Activated CD4-positive, alpha-beta T cell treated with anti-CD3 and anti-CD28 coated beads for 4 hours (primary cell): ENCODE measurements around the gene RHOJ.

Experiments
- DNase-seq, 2 donors: peaks; one replicate each; pipeline ENCODE4 v3.0.0-alpha.2; 2020

RHOJ gene

GRCh38 chr14:63209160-63209559 lies 4.9 kb downstream of the RHOJ start:
- no peak for DNase-seq

GRCh38 chr14:63210812-63211211 lies 6.6 kb downstream of the RHOJ start:
- DNase-seq, result no peak

GRCh38 chr14:63212209-63212608 lies 8.0 kb downstream of the RHOJ start:
- DNase-seq, result no peak

GRCh38 chr14:63212776-63213500 lies 8.7 kb downstream of the RHOJ start:
- DNase-seq, result no peak

GRCh38 chr14:63214417-63215196 lies 10.4 kb downstream of the RHOJ start:
- DNase-seq, result no peak

GRCh38 chr14:63220526-63220925 lies 16.3 kb downstream of the RHOJ start:
- DNase-seq, result no peak

GRCh38 chr14:63223596-63223995 lies 19.4 kb downstream of the RHOJ start:
- no peak for DNase-seq

GRCh38 chr14:63224196-63224595 lies 20.0 kb downstream of the RHOJ start:
- no peak for DNase-seq

GRCh38 chr14:63228217-63228616 lies 24.0 kb downstream of the RHOJ start:
- DNase-seq, result no peak

GRCh38 chr14:63229330-63230059 lies 25.3 kb downstream of the RHOJ start:
- no peak for DNase-seq

- no peak for DNase-seq
These were observed 27.5 kb downstream of the RHOJ start for GRCh38 chr14:63231766-63232165.

- DNase-seq, result no peak
These were observed 33.5 kb downstream of the RHOJ start for GRCh38 chr14:63237791-63238190.

- no peak for DNase-seq
These were observed 36.0 kb downstream of the RHOJ start for GRCh38 chr14:63240221-63240620.

- no peak for DNase-seq
These were observed 36.9 kb downstream of the RHOJ start for GRCh38 chr14:63241096-63241495.

- DNase-seq, result no peak
These were observed 39.4 kb downstream of the RHOJ start for GRCh38 chr14:63243646-63244045.

- no peak for DNase-seq
These were observed 41.6 kb downstream of the RHOJ start for GRCh38 chr14:63245893-63246292.

GRCh38 chr14:63248211-63248610 lies 44.0 kb downstream of the RHOJ start:
- DNase-seq, result no peak

GRCh38 chr14:63249092-63249491 lies 44.8 kb downstream of the RHOJ start:
- no peak for DNase-seq

GRCh38 chr14:63257299-63257698 lies 53.1 kb downstream of the RHOJ start:
- no peak for DNase-seq

- no peak for DNase-seq
These were observed 58.2 kb downstream of the RHOJ start for GRCh38 chr14:63262446-63262845.

- no peak for DNase-seq
These were observed 61.9 kb downstream of the RHOJ start for GRCh38 chr14:63266106-63266505.

GRCh38 chr14:63267171-63267570 lies 62.9 kb downstream of the RHOJ start:
- DNase-seq, result no peak

GRCh38 chr14:63268771-63269170 lies 64.5 kb downstream of the RHOJ start:
- DNase-seq, result no peak
